GM12872 (cell line): Measurements from ENCODE around the gene METTL13.

ENCODE experiments used
- TF ChIP-seq, protein P1 (sequence below): IDR thresholded peaks from 3 replicates; pipeline ENCODE4 v1.5.1; 2011; ENCODE audit warnings: low read depth, mild to moderate bottlenecking, low read length, moderate library complexity; ENCODE audit not compliant: insufficient read depth

METTL13 gene

DNA sequence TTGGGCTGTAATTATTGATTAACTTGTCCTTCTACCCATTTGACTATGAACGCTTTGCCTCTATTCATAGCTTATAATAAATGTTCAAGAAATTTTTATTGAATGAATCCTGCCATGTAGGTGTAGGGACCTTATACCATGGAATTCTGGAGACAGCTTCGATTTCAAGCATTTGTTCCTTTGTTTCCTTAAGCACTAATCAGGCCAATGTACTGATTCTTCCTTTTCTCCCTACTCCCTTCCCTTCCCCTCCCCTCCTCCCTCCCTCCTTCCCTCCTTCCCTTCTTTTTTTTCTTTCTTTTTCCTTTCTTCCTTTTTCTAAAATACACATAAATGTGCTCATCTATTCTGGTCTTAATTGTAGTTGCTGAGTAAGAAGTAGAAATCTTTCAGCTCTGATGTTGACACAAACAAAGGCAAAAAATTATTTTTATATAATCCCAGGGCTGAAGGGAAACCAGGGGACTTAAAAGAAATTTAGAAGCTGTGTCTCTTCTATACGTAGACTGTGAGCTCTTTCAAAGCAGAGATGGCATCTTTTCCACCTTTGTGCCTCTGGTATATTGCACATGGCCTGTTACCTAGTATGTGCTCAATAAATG lies 34.9 kb downstream of the METTL13 start:
- TF ChIP-seq, protein P1, sequence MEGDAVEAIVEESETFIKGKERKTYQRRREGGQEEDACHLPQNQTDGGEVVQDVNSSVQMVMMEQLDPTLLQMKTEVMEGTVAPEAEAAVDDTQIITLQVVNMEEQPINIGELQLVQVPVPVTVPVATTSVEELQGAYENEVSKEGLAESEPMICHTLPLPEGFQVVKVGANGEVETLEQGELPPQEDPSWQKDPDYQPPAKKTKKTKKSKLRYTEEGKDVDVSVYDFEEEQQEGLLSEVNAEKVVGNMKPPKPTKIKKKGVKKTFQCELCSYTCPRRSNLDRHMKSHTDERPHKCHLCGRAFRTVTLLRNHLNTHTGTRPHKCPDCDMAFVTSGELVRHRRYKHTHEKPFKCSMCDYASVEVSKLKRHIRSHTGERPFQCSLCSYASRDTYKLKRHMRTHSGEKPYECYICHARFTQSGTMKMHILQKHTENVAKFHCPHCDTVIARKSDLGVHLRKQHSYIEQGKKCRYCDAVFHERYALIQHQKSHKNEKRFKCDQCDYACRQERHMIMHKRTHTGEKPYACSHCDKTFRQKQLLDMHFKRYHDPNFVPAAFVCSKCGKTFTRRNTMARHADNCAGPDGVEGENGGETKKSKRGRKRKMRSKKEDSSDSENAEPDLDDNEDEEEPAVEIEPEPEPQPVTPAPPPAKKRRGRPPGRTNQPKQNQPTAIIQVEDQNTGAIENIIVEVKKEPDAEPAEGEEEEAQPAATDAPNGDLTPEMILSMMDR: no peak

DNA sequence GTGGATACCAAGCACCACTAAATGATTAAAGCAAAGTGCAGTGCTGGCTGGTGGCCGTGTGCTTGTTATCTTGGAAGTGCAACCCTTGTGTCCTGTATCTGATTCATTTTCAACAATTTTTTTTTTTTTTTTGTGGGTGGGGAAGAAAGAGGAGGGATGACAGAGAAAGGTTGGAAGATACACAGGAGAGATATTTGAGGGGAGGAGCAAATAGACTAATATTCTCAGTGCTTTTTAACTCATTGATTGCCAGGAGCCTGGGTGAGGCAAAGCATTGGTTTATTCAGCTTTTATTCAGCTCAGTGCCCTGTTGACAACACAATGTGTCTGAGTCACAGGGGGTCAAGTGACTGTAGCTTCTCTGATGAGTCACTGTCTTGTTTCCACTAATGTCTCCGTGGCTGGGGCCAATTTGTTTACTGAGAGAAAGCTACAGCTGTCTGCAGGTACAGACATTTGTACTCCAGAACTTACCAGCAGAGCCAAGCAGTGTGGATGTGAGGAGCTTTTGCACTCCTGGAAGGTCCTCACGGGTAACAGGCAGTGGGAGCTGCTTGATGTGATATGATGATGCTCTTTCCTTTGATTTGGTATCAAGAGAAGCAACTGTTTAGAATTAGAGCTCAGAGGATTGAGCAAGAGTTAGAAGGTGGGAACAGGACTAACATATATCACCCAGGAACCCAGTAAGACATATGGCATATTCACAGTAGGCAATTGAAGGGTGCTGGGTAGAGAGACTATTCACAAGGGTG lies 36.2 kb downstream of the METTL13 start:
- TF ChIP-seq, protein P1: no peak

DNA sequence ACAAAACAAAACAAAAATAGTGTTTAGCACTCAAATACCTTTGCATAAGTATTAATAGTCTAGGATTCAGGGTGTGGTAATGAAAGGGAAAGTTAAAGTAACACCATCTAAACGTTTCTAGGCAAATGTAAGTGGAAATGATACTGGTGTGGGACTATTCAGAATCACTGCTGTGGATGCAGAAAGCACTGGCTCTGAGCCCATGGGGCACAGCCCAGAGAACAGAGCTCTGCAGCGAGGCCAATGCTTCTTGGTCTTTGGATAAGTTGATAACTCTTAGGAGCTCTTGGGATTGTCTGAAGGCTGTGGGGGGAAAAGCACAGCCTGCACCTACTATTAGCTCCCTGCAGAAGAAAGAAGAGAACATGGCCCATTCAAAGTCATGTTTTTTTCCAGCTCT lies 38.5 kb downstream of the METTL13 start:
- TF ChIP-seq, protein P1: no peak

DNA sequence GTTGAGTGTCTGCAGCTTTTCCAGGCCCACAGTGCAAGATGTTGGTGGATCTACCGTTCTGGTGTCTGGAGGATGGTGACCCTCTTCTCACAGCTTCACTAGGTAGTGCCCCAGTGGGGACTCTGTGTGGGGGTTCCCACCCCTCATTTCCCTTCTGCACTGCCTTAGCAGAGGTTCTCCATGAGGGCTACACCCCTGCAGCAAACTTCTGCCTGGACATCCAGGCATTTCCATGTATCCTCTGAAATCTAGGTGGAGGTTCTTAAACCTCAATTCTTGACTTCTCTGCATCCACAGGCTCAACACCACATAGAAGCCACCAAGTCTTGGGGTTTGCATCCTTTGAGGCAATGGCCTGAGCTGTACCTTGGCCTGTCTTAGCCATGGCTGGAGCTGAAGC lies 45.5 kb downstream of the METTL13 start:
- TF ChIP-seq, protein P1: no peak

DNA sequence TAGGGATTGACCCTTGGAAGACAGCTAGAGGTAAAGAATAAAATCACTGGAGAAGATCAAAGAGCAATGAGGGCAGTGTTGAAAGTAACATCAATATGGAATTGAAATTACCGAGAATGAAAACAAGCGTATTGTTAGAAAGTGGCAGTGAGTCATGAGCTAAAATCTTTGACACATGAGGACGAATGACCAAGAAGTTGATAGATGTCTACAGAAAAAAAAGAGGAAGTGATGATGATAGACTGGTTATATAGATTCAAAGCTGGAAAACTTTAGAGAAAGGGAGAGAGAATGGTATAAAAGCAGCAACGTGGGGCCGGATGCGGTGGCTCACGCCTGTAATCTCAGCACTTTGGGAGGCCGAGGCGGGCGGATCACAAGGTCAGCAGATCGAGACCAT lies 47.3 kb downstream of the METTL13 start:
- TF ChIP-seq, protein P1: no peak

DNA sequence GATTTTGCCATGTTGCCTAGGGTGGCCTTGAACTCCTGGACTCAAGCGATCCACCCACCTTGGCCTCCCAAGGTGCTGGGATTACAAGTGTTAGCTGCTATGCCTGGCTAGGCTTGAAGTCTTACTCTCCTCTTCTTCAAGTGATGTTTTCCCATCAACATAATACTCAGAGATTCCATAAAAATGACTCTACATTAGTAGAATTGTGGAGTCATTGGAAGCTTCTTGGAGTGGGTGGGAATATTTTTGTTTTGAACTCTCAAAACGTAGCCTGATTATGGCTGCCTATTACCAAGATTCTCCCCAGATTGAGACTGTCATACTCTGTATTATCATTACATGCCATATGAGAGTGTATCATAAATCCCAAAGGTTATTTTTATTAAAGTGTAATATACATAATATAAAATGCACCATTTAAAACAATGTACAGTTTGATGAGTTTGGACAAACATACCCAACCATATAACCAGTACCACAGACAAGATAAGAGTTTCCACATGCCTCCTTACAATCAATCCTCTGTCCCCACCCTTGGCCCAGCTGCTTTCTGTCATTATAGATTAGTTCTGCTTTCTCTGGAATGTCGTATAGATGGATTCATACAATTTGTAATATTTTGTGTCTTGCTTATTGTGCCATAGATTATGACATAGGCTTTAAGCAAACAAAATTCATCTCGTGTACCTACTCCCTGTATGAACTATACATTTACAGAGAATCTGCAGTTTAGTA lies 51.8 kb downstream of the METTL13 start:
- TF ChIP-seq, protein P1: no peak

DNA sequence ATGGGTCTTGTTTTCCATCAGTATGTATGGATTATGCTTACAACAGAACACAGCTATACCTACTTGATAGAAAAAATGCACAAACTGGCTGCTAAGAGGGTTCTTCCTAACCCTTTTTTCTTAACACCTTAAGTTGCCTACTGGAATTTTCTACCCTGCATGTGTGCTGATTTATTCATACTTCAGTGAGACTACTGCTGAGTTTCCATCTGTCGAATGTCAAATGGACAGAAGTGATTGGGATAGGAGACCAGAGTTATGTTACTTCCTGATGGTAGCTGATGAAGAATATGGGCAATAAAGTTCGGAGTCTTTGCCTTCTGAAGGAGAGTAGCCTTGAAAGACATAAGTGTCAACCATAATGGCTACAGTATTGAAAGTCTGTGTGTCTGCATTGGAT lies 53.4 kb downstream of the METTL13 start:
- TF ChIP-seq, protein P1: no peak
